GM21447 (cell line): ENCODE data around the gene PRICKLE1.
"Not testable (repeated sequence)": the region's sequence is repeated elsewhere in the genome, so short reads cannot be mapped to it uniquely, and the experiment has no call there.

Experiments used
- ATAC-seq: cut with Tn5 transposase; IDR thresholded peaks from one replicate; pipeline ENCODE4 v1.9.1; 2021; ENCODE audit not compliant: unreplicated experiment

PRICKLE1 gene

GRCh38 chr12:42557586-42558172 lies 31.9 kb downstream of the PRICKLE1 start:
- ATAC-seq = no peak

GRCh38 chr12:42556917-42557316 lies 32.6 kb downstream of the PRICKLE1 start:
- ATAC-seq = no peak

- ATAC-seq = no peak
Measured at GRCh38 chr12:42552822-42553221, 36.7 kb downstream of the PRICKLE1 start.

GRCh38 chr12:42550800-42551199 lies 38.7 kb downstream of the PRICKLE1 start:
- ATAC-seq = no peak

- ATAC-seq = no peak
Measured at GRCh38 chr12:42546709-42547108, 42.8 kb downstream of the PRICKLE1 start.

- ATAC-seq = no peak
Measured at GRCh38 chr12:42541965-42542364, 47.6 kb downstream of the PRICKLE1 start.

GRCh38 chr12:42541308-42541707 lies 48.2 kb downstream of the PRICKLE1 start:
- not testable (repeated sequence) for ATAC-seq

- no peak for ATAC-seq
Measured at GRCh38 chr12:42539696-42540095, 49.9 kb downstream of the PRICKLE1 start.

GRCh38 chr12:42538203-42538602 lies 51.3 kb downstream of the PRICKLE1 start:
- no peak for ATAC-seq

- ATAC-seq = no peak
Measured at GRCh38 chr12:42534184-42534838, 55.2 kb downstream of the PRICKLE1 start.

GRCh38 chr12:42530284-42530683 lies 59.3 kb downstream of the PRICKLE1 start:
- ATAC-seq = no peak

- ATAC-seq = no peak
Measured at GRCh38 chr12:42525444-42525843, 64.1 kb downstream of the PRICKLE1 start.

GRCh38 chr12:42524716-42525115 lies 64.8 kb downstream of the PRICKLE1 start:
- no peak for ATAC-seq

- ATAC-seq = no peak
Measured at GRCh38 chr12:42516573-42516972, 73.0 kb downstream of the PRICKLE1 start.

- no peak for ATAC-seq
Measured at GRCh38 chr12:42511656-42512055, 77.9 kb downstream of the PRICKLE1 start.

GRCh38 chr12:42510823-42511222 lies 78.7 kb downstream of the PRICKLE1 start:
- no peak for ATAC-seq

- no peak for ATAC-seq
Measured at GRCh38 chr12:42508913-42509460, 80.6 kb downstream of the PRICKLE1 start.

- no peak for ATAC-seq
Measured at GRCh38 chr12:42507565-42507964, 82.0 kb downstream of the PRICKLE1 start.

- ATAC-seq = no peak
Measured at GRCh38 chr12:42507081-42507480, 82.5 kb downstream of the PRICKLE1 start.

GRCh38 chr12:42504049-42504448 lies 85.5 kb downstream of the PRICKLE1 start:
- ATAC-seq = no peak

- ATAC-seq = no peak
Measured at GRCh38 chr12:42502682-42503081, 86.9 kb downstream of the PRICKLE1 start.

- ATAC-seq = no peak
Measured at GRCh38 chr12:42498549-42499247, 90.8 kb downstream of the PRICKLE1 start.
